GM03348 (cell line): Measurements from ENCODE around the gene GPC6.
"Not testable (repeated sequence)": the region's sequence is repeated elsewhere in the genome, so short reads cannot be mapped to it uniquely, and the experiment has no call there.

Source experiments
- DNase-seq: peaks from one replicate; pipeline ENCODE4 v3.0.0; 2012; ENCODE audit warnings: low spot score

Gene GPC6

DNA sequence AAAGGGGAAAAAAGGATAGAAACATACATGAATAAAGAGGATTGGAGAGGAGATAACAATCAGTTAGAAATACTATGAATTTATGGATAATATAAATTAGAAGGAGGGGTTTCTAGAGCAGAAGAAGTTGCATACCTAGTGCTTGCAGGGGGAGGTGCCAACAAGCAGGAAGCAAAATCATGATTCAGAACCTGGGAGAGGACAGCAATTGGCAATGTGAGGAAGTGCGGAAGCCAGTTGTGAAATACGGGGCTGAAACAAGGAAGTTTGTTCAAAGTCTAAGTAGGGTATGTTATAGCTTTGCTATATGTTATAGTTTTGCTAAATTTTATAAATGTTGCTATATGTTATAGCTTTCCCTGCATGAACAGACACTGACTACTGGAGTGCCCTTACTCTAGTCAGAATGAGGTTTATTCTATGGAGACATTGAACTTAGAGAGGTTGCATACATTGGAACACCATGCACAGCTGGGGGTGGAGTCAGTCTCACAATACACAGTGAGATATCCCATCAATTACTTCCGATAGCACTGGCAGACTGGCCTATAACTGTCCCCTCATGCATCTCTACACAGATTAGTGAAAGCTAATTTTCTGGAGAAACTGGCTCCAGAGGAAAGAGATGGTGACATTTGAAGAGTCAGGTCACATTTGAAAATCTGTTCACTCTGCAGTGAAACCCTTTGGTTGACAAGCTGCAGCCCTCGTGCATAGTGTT lies 92.1 kb downstream of the GPC6 start:
- DNase-seq = no peak

DNA sequence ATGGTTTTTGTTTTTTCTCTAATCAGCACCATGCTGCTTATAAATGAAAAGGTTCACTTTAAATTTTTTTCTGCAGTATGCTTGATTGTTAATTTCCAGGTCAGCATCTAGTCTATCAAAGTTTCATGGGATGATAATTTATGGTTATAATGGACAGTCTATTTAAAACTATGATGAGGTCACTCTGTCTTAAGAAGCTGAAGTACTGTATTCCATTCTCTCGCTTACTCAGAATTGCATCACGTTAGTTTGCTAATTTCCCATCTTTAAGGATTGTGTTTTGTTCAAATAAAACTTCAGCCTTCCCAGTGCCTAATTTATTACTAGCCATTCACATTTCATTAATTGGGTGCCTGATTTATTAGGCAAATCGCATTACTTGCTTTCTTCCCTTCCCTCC lies 94.3 kb downstream of the GPC6 start:
- DNase-seq = no peak

DNA sequence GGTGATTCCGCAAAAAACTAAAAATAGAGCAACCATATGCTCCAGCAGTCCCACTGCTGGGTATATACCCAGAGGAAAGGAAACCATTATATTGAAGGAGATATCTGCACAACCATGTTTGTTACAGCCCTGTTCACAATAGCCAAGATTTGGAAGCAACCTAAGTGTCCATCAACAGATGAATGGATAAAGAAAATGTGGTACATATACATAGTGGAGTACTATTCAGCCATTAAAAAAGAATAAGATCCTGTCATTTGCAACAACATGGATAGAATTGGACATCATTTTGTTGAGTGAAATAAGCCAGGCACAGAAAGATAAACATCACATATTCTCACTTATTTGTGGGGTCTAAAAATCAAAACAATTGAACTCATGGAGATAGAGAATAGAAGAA lies 97.3 kb downstream of the GPC6 start:
- DNase-seq = not testable (repeated sequence)

DNA sequence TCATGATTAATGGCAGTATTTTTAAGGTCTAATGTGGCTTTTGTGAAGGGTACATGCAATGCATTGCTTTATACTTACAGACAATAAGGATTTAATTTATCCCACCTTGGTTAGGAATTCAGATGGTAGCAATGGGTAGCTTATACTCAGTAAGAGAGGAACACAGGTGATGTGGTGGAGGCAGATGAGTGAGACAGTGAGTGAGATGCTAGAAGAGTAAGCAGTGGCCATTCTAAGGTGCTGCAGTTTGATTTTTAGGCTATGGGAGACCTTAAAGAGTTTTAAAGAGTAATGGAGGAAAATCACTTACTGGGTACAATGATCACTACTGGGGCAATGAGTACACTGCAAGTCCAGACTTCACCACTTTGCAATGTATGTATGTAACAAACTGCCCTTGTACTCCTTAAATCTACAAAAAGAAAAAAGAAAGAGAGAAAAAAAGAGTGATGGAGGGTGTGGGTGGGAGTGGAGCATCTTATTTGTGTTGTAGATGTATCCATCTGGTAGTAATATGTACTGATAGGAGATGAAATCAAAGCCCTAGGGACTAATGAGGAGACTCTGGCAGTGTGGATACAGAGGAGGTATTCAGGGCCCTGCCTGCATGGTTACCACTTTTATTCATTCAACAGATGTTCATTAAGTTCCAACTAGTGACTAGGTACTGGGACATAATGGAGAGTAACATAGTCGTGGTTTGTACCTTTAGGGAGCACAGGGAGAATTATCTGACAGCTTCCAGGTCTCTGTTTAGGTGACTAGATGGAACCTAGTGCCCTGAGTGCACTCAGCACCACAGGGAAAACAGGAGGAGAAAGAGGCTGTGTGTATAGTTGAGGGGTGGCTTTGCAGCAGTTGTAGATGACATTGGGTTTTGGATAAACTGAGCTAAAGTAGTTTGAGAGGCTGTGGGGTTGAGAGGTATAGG lies 99.0 kb downstream of the GPC6 start:
- no peak for DNase-seq

DNA sequence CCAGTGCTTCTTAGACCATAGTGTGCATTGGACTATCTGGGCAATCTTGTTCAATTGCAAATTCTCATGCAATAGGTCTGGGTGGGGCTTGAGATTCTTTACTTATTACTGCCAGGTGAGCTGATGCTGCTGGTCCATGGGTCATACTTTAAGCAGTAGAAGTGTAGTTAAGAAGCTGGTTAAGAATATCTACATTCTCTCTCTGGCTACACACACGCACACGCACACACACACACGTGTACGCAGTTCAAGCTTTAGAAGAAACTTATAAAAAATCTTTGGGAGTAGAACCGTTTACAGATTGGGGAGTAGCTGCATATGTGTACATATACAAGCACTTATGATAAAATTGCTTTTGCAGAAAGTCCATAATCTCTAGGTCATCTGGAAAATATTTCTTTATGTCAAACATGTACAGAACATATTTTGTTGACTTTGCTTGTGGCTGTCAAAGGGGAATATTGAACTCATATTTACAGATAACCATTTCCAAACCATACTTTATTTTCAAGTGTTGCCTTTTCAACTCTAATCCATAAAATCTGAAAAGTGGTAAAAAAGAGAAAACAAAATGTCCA lies 99.7 kb downstream of the GPC6 start:
- DNase-seq = no peak

DNA sequence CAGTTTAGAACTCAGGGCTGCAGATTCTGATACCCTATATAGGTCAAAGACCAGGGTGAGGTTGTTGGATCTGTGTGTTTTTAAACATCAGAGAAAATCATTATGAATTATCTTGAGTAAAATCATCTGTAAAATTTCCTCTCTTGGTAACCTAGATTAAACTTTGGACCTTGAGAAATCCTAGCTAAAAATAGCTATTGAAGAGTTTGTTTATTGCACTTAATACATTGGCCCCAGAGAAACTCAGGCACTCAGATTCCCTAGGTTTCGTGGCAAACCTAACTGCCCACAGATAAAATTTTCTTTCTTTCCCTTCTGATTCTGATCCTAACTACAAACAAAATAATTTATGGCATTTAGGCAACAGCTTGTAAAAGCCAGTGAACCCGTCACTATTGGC lies 102.3 kb downstream of the GPC6 start:
- no peak for DNase-seq

DNA sequence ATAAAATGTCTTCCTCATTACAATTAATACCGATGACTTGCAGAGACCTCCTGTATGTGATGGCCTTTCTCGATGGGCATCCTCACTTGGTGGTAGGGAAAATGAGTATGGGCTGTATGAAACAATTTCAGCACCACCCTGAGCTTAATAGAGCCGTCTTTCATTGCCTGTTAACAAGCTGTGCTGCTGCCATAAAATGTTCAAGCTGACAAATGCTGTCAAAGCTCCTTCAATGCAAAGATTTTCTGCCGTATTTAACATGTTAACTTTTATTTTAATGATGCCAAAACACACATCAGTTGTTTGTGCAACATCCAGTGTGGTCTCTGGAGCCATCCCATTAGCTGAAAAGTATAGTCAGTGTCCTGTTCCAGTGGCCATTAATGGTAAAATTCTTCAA lies 110.1 kb downstream of the GPC6 start:
- DNase-seq = no peak

DNA sequence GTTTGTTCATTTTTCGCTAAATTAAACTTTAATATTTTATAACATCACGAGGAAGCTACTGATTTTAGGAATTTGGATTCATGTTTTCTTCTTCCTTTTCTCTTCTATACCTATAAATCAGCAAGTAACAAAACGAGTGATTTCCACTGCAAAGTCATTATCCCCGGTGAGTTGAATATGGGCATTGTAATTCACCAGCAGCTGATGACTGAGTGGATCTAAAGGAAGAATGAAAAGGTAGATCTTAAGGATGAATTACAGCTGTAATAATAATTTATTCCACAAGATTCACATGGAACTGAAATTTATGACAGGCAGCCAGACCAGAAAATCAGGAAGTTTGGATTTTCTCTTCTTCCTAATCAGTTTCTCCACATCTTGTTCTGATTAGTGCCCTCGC lies 111.4 kb downstream of the GPC6 start:
- DNase-seq = no peak

DNA sequence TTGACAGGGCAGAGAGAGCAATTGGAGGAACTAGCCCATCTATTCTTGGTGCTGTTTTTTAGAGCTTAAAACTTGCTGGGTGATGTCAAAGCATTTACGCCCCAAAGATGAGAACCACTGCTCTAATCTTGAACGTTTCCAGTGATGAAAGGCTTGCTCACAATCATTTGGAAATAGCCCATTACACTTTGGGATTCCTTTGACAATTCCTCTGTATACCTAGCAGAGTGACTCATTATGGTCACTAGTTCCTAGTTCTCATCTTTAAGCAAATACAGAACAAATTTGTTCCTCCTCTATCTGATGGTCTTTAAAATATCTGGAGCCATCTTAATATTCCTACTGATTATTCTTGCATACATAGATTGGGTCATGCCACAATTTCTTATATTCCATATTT lies 112.3 kb downstream of the GPC6 start:
- DNase-seq = no peak

DNA sequence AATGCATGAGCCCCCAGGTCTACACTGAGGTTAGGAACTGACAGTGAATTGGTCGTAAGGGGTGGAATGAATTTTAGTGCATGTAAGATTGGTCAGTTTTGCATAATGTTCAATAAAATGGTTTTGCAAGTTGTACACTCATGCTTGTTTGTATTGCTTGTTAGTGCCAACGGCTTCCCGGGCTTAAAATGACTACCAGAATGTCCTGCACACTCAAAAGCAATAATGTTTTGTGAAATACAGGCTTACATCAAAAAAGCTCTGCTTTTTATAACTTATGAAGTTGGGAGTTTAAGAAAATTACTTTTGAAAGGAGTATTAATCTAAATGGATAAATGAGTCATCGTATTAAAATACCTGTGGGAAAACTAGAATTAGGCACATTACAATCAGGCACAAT lies 112.9 kb downstream of the GPC6 start:
- no peak for DNase-seq

DNA sequence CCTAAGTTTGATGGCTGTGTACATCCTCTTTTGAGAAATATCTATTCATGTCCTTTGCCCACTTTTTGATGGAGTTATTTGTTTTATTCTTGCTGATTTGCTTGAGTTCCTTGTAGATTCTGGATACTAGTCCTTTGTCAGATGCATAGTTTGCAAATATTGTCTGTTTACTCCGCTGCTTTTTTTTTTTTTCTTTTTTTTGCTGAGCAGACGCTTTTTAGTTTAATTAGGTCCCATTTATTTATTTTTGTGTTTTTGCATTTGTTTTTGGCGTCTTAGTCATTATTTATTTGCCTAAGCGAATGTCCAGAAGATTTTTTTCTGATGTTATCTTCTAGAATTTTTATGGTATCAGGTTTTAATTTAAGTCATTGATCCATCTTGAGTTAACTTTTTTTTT lies 114.9 kb downstream of the GPC6 start:
- DNase-seq = no peak

DNA sequence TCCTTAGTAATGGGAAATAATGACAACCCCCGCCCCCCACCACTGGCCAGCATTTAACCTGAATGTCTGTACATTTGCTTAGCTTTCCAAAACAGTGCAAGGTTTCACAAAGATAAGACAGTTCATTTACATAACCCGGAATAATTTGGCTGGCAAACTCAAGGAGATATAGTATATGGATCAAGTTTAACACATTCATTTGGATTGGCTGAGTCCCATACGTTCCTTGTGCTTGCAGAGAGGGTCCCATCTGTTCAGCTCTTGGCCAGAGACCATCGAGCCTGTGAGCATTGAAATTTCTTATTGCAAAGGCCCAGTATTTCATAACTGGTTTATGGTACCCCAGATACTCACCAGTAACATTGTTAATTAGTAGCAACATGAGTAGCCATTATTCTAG lies 116.5 kb downstream of the GPC6 start:
- no peak for DNase-seq

DNA sequence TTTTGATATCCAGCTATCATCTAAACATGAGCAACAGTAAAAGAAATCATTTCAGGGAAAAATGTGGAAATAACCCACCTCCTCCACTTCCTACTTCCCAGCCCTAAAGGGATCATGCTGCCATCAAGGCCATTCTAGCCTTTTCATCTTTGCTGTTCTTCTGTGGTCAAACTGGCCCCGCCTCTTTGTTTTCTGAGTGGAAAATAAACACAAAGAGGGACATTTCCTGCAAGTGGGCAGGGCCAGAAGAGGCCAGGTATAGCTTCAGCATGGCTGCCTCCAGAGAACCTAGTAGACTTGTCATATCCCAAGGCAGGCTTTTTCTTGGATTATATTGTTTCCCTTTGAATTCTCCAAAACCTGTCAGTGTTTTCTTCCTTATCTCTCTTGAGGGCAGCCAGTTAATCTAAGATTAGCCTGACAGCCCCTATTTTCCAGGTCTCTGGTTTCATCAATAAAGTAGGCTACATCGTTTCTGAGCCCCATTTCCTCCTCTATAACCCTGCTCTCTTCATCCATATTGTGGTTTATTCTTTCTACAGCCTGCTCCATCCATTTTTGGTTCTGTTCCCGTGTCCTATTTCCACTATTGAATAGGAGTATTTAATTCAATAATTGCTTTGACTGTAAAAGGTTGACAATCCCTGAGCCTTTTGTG lies 117.6 kb downstream of the GPC6 start:
- DNase-seq = no peak

DNA sequence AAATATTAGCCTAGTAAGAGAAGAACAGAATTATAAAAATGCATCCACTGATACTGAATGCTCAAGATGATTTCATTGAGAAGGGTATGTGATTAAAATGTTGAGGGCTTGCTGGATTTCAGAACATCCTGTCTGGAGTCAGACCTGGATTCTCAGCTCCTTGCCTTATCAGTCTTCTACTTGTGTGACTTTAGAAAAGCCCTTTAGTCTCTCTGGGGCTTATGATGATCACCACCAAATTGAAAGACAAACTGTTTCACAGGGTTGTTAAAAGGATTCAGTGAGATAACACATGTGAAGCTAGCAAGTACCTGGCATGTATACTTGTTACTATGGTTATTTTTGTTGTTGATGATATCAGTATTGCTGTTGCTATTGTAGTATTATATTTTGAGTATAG lies 118.4 kb downstream of the GPC6 start:
- DNase-seq = no peak

DNA sequence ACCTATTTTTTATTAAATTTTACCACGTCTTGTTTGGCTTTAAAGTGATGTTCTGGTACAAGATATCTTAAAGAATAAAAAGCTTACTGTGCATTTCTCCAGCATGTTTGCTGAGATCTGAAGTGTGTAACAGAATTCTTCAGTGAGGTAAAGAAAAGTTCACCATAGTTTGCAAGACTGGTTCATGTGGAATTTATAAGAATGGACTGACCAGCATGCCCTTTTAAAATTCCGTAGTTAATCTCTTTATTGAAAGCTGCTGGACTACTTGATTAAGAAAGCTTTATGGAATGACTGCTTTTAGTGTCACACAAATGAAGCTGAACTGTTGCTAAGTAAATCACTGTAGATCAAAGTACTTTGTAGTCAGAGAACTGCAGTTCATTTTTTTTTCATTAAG lies 119.2 kb downstream of the GPC6 start:
- no peak for DNase-seq

DNA sequence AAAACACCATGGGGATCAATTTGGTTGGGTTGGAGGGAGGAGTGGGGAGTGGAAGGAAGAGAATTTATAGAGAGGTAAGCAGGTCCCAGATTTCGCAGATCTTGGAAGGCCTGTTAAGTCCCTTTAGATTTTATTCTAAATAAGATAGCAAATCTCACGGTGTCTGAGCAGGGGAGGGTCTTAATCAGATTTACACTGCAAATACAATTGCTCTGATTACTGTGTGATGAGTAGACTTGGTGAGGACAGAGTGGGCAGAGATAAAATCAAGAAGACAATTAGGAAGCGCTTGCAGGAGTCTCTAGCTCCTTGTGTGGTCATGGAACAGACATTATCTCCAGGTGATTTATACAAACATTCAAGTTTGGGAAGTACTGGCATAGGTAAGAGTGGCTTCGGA lies 126.0 kb downstream of the GPC6 start:
- no peak for DNase-seq

DNA sequence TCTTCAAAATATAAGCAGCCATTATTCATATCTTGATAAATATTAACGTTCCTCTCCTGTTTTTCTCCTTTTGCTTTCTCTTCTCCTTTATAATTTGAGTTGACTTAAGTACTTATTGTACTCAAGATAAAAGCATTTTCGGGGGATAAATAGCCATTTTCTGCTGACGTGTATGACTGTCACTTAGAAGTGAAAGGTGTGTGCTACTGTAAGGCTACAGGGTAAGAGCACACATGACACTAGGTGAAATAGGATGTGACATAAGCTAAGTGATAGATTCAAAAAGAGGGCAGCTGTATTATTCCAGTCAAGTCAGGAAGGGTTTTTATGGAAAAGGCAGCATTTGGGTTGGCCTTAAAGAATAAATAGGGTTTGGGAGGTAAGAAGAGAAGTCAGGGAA lies 128.5 kb downstream of the GPC6 start:
- DNase-seq = no peak

DNA sequence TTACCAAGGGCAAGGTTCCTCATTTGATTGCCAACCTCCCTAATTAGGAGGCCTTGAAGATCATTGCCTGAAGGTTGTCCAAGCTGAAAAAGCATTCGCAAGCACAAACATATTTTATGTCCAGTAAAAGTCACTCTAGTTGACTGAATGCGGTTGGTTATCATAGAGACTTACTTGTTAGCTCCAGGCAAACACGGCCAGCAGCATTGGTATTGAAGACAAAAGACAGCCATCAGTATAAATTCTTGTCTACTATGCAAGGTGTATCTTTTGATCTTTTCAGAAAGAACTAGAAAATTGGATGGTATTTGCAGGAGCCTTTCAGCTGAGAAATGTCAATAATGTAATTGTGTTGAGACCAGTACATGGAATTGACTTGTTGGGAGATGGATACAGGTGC lies 129.9 kb downstream of the GPC6 start:
- DNase-seq = no peak

DNA sequence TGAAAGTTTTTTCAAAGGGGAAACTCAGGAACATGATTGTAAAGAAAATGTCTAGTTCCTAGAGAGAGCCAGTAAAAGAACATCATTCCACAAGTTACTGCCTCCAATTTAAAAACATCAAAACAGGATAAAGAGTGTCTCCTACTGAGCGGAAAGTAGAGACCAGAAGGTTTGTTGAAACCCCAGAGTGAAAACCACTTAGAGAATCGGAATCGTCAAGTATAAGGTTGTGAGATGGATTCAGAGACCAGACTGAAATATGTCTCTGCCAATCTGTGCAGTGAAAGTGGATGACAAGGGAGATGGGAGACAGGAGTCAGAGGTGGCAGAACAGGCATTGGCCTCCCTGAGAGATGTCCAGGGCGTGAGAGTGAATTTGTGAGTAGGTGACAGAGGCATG lies 133.4 kb downstream of the GPC6 start:
- no peak for DNase-seq

DNA sequence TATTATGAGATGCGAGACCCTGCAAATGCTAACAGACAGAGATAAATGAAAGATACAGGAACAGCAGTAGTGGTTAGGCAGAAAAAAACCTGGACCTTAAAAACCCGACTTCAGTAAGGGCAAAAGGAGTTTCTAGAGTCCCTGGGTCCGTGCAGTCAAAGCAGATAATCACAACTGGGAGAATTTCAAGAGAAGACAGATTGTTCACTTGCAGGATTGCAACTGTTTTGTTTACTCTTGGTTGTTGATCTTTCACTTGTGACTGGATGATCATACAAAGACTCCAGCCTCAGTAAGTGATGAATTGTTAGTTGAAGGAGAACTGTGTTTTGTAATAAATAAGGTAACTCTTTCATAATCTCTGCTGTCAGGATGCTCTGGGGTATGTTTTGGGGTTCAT lies 135.1 kb downstream of the GPC6 start:
- no peak for DNase-seq

DNA sequence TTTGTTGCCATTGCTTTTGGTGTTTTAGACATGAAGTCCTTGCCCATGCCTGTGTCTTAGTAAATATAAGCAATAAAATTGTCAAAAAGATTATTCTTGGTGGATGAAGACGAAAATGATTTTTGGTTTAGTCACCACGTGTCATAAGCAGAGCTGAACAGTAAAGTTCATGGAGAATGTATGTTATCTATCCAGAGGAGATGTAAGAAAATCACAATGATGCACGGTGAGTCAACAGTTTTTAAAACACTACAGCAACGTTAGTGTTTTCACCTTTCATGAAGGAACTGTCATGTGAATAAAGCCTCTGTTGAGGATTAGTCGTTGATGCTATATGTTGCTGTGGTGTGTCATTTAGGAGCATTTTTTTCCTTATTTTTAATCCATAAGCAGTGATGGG lies 137.6 kb downstream of the GPC6 start:
- DNase-seq = no peak

DNA sequence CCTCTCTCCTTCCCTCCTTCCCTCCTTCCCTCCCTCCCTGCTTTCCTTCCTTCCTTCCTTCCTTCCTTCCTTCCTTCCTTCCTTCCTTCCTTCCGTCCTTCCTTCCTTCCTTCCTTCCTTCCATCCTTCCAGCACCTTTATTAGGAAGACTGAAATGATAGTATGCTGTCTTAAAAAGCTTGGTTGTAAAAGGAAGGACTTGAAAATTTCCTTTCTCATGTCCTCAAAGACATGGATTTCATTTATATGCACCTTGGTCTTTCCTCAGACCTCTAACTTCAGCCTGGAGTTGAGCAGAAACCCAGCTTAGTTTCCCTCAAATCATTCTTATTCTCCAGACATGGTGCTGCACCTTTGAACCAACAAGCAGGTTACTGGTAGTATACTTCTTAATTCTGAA lies 141.7 kb downstream of the GPC6 start:
- DNase-seq = no peak

DNA sequence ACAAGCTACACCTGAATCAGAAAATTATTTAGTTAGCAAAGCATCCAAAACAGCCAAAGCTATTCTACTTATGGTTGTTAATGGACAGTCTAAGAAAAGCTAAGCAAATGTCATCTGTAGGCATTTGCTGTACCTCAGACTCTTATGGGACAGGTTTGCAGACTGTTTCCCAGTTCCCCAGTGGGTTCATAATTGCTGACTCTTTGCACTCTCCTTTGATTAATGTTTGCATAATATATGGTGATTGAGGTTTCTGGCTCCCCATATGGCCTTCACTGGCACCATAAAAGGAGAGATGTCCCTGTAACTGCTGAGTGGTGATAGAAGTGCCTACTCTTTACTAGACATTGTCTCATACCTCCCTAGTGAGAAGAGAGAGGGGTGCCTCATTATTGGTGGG lies 142.1 kb downstream of the GPC6 start:
- no peak for DNase-seq
